Stomach (tissue), 9 donors: ENCODE results near the gene WNT2. TPM values are rescaled to one million over a fixed set of nuclear protein-coding genes. Genes with fewer than 3 reads are reported as not detected.
"Not testable (repeated sequence)": the region's sequence is repeated elsewhere in the genome, so short reads cannot be mapped to it uniquely, and the experiment has no call there.

Experiments used
- DNase-seq, 2 donors: peaks; one replicate each; pipeline versions ENCODE4 v3.0.0 to v3.0.0-alpha.2; 2013 to 2019
- H3K27ac ChIP-seq, 5 donors: fragments of 200-600 bp in 4 of 5; sonication (generic) in 4 of 5; one replicate each; pipeline ENCODE4 v1.5.1; 2013 to 2019; ENCODE audit warnings: mild to moderate bottlenecking in 1 of 5, moderate library complexity in 1 of 5
- H3K27me3 ChIP-seq, 3 donors: fragments of 200-600 bp; sonication (generic); one replicate each; pipeline ENCODE4 v1.5.1; 2017 to 2019; ENCODE audit warnings: mixed run types in 1 of 3
- H3K36me3 ChIP-seq, 4 donors: fragments of 200-600 bp; sonication (generic); 1 replicate in 3 of 4; 2 replicates in 1 of 4; pipeline ENCODE4 v1.5.1; 2016 to 2019
- H3K4me1 ChIP-seq, 4 donors: fragments of 200-600 bp; sonication (generic); one replicate each; pipeline ENCODE4 v1.5.1; 2016 to 2019
- H3K4me3 ChIP-seq, 4 donors: fragments of 200-600 bp; sonication (generic) in 3 of 4; one replicate each; pipeline ENCODE4 v1.5.1; 2016 to 2019; ENCODE audit warnings: mild to moderate bottlenecking in 1 of 4
- H3K9me3 ChIP-seq, 4 donors: fragments of 200-600 bp; sonication (generic); one replicate each; pipeline ENCODE4 v1.5.1; 2016 to 2019
- EP300 ChIP-seq: sonication (generic); formaldehyde crosslinking; IDR thresholded peaks from one replicate; pipeline ENCODE4 v1.6.1; 2017; ENCODE audit warnings: antibody characterized with exemption
- POLR2A ChIP-seq, 4 donors: fragments of 450-650 bp; IDR thresholded peaks; one replicate each; pipeline ENCODE4 v1.6.1; 2016; ENCODE audit warnings: antibody characterized with exemption in 4 of 4, control low read depth in 2 of 4, mild to moderate bottlenecking in 1 of 4, moderate library complexity in 1 of 4
- POLR2AphosphoS5 ChIP-seq, 3 donors: sonication (generic); formaldehyde crosslinking; IDR thresholded peaks; one replicate each; pipeline ENCODE4 v1.6.1; 2016; ENCODE audit warnings: antibody characterized with exemption in 3 of 3
- WGBS, 5 donors: extraction: QIAGEN DNeasy Blood & Tissue Kit in 3 of 5; methylation state at CpG; one replicate each; pipeline versions ENCODE4 v1.1.5 to v1.1.7; 2013 to 2018; 5-methylcytosine and 5-hydroxymethylcytosine counted together
- intact Hi-C: fragments of 100-400 bp; cut with DNase I; formaldehyde crosslinking; loops from one replicate; pipeline ENCODE4 v1.15.1; 2023; ENCODE audit warnings: low total_unique reads
- polyA plus RNA-seq, 3 donors: library from polyadenylated mRNA; stranded (reverse); fragments of 200-250 nt; gene quantifications; one replicate each; pipeline ENCODE4 v1.2.3, GENCODE V29; 2013
- total RNA-seq, 5 donors: library from RNA; depleted of rRNA; stranded (reverse); fragments of >200 nt; gene quantifications; one replicate each; pipeline versions ENCODE4 v1.1.0 to v1.2.3, GENCODE V29; 2014 to 2016
- TF ChIP-seq, protein P1 (sequence below), 7 experiments: fragments of 450-650 bp in 4 of 7; fragments of 200-600 bp in 3 of 7; sonication (generic) in 3 of 7; IDR thresholded peaks; one replicate each; pipeline ENCODE4 v1.5.1; 2016 to 2019; ENCODE audit warnings: antibody characterized with exemption in 7 of 7, control low read depth in 2 of 7, mild to moderate bottlenecking in 1 of 7
- donor health status: healthy with polysubstance abuse.
- donor health status: Bipolar disorder and iron deficiency.
- donor health status: healthy.

Gene WNT2
- total and polyA plus RNA-seq, 8 donors, result 0.61 to 1.7 TPM; not detected in 6

DNA sequence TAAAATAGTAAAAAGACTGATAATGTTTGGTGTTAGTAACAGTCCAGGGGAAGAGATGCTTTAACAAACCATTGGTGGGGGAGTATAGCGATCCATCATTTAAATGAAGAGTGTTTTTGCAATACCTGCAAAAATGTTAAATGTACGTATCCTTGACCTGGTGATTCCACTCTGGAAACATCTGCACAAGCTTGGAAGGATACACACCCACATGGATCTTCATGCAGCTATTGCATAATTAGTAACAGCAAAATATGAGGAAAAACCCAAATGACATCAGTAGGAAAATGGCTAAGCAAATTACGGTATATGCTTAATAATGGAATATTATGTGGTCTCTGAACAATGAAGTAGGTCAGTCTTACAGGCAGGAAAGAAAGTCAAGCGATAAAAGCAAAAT, 20.5 kb downstream of the WNT2 start:
- TF ChIP-seq POLR2A (IDR thresholded peaks at IDR 0.05) (no peak), POLR2AphosphoS5 (IDR thresholded peaks at IDR 0.05) (no peak), EP300 (no peak)
- TF ChIP-seq, protein P1, sequence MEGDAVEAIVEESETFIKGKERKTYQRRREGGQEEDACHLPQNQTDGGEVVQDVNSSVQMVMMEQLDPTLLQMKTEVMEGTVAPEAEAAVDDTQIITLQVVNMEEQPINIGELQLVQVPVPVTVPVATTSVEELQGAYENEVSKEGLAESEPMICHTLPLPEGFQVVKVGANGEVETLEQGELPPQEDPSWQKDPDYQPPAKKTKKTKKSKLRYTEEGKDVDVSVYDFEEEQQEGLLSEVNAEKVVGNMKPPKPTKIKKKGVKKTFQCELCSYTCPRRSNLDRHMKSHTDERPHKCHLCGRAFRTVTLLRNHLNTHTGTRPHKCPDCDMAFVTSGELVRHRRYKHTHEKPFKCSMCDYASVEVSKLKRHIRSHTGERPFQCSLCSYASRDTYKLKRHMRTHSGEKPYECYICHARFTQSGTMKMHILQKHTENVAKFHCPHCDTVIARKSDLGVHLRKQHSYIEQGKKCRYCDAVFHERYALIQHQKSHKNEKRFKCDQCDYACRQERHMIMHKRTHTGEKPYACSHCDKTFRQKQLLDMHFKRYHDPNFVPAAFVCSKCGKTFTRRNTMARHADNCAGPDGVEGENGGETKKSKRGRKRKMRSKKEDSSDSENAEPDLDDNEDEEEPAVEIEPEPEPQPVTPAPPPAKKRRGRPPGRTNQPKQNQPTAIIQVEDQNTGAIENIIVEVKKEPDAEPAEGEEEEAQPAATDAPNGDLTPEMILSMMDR (IDR thresholded peaks at IDR 0.05), result no peak
- DNase-seq, result no peak
- 89 to 96% (median 91%) methylated on average over 4 of the region's 4 CpGs for WGBS, 5 donors
- Histone ChIP-seq H3K9me3 (no peaks in the 10 kb centered on the region), H3K4me3 (no peak overlapping the region), H3K27ac (no peak overlapping the region), H3K27me3 (no peaks in the 10 kb centered on the region), H3K4me1 (no peaks in the 10 kb centered on the region), H3K36me3 (no peaks in the 10 kb centered on the region)
- intact Hi-C loops, result no loop called here

DNA sequence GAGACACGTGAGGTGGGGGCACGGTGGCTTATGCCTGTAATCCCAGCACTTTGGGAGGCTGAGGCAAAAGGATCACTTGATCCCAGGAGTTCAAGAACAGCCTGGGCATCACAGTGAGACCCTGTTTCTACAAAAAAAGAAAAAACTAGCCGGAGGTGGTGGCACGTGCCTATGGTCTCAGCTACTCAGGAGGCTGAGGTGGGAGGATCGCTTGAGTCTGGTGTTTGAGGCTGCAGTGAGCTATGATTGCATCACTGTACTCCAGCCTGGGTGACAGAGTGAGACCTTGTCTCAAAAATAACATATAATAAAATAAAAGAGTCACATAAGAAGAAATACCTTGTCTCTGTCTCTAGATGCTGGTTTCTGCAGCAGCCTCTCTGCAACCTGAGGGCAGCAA, 22.4 kb downstream of the WNT2 start:
- H3K36me3 ChIP-seq, H3K4me1 ChIP-seq, H3K27ac ChIP-seq, H3K27me3 ChIP-seq, H3K4me3 ChIP-seq, DNase-seq, H3K9me3 ChIP-seq, intact Hi-C loops: not testable (repeated sequence)
- WGBS, 5 donors, result 89 to 92% (median 90%) methylated on average over 5 of the region's 5 CpGs

DNA sequence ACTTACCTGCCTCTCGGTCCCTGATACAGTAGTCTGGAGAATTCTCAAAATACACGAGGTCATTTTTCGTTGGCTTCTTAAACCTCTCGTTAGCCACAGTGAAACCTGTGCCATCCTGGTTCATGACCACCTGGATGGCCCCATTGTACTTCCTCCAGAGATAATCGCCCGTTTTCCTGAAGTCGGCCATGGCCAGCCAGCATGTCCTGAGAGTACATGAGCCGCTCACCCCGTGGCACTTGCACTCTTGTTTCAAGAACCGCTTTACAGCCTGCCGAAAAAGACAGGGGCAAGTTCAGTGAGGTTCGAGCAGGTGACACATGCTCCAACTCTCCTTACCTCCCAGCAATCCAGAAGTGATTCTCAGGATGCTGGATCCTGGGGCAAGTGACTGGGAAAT, 25.3 kb downstream of the WNT2 start:
- H3K27ac ChIP-seq, result no peak overlapping the region
- H3K27me3 ChIP-seq, result no peaks in the 10 kb centered on the region
- WGBS, 5 donors, result 81 to 88% (median 82%) methylated on average over 12 of the region's 12 CpGs
- H3K4me1 ChIP-seq, result no peaks in the 10 kb centered on the region
- H3K4me3 ChIP-seq, result no peak overlapping the region
- TF ChIP-seq POLR2A (IDR thresholded peaks at IDR 0.05) (no peak), POLR2AphosphoS5 (IDR thresholded peaks at IDR 0.05) (no peak), EP300 (no peak)
- TF ChIP-seq, protein P1 (IDR thresholded peaks at IDR 0.05), result no peak
- DNase-seq, result no peak
- no peaks in the 10 kb centered on the region for H3K9me3 ChIP-seq
- no peaks in the 10 kb centered on the region for H3K36me3 ChIP-seq
- intact Hi-C loops, result no loop called here

DNA sequence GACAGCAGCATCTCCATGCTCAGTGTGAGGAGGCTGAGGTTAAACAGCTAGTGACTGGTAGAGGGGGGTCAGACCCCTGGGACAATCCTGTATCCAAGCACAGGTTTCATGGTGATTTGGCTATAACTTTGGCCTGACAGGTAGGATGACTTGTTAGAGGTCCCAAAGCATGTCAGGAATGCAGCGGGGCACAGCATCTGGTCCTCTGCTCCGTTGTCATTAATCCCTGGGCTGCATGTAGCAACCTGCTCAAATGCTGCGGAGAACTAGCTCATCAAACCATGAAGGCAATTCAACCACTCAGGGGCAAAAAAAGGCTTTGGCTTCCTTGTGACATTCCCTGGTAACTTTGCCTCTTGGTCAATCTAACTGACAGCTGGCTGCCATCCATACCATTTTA, 26.8 kb downstream of the WNT2 start:
- intact Hi-C loops, result no loop called here
- DNase-seq, result no peak
- Histone ChIP-seq H3K27ac (no peak overlapping the region), H3K9me3 (no peaks in the 10 kb centered on the region), H3K4me3 (no peak overlapping the region), H3K36me3 (no peaks in the 10 kb centered on the region), H3K27me3 (no peaks in the 10 kb centered on the region), H3K4me1 (no peaks in the 10 kb centered on the region)
- WGBS, 5 donors, result 67 to 77% (median 75%) methylated on average over 3 of the region's 3 CpGs
- TF ChIP-seq POLR2A (IDR thresholded peaks at IDR 0.05), result no peak
- no peak for TF ChIP-seq EP300
- TF ChIP-seq POLR2AphosphoS5 (IDR thresholded peaks at IDR 0.05), result no peak
- TF ChIP-seq, protein P1 (IDR thresholded peaks at IDR 0.05), result no peak

DNA sequence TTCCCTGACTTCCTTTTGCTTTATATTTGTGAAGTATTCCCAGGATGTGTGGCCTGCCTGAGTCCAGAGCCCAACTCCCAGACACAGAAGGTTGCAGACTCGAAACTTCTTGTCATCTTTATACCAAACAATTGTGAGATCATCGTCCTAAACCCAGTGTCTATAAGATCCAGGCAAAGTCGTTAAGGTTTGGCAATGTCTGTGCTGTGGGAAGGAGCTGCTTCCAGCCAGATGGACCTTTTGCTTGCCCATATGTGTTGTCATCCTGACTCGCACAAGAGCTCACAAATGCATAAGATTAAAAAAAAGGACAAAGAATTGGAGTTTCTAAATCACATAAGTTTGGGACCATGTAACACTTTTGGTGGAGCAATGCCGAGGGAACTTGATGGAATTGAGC, 37.0 kb downstream of the WNT2 start:
- H3K27ac ChIP-seq, result no peak overlapping the region
- H3K27me3 ChIP-seq, result no peaks in the 10 kb centered on the region
- no peak overlapping the region for H3K4me3 ChIP-seq
- whole genome bisulfite sequencing, 5 donors, result 68 to 83% (median 76%) methylated on average over 5 of the region's 5 CpGs
- DNase-seq, result no peak
- TF ChIP-seq EP300 (no peak), POLR2AphosphoS5 (IDR thresholded peaks at IDR 0.05) (no peak), POLR2A (IDR thresholded peaks at IDR 0.05) (no peak)
- TF ChIP-seq, protein P1 (IDR thresholded peaks at IDR 0.05), result no peak
- intact Hi-C loops, result no loop called here
- no peaks in the 10 kb centered on the region for H3K4me1 ChIP-seq
- no peaks in the 10 kb centered on the region for H3K9me3 ChIP-seq
- H3K36me3 ChIP-seq, result no peaks in the 10 kb centered on the region
